ENCODE results near the gene CYP24A1. TPM values are rescaled to one million over a fixed set of nuclear protein-coding genes. Genes with fewer than 3 reads are reported as not detected.

CYP24A1 gene
- total RNA-seq, 1 experiment from 2014 or later: not detected

DNA sequence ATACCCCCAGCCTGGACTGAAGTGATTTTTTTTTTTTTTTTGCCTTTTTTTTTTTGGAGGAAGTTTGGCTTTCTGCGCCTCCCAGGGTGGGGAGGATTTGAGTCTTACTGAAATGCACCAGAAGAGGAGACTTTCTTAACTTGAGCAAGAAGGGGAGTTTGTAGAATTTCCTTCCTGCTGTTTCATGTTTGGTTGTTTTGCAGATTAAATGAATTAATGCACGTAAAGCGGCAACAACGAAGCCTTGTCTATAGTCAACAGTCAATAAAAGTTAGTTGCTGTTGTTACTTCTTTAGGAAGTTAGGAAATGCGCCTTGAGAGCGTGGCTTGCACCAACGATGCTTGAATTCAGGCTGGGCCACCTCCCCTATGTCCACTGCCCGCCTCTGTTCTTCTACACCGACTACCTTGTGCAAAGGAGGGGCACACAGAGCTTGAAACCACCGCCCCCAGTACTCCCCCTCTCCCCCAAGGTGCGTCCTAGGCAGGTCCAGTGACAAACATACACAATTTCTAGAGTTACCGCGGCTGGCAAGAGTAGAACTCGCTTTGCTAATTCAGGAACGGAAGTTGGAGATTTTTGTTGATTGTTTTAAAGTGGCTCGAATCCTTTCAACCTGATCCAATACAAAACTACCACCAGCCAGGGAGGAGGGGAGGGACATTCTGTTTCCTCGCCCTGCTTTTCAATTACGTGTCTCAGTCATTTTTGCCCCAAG lies 830 bp upstream of the CYP24A1 start:
- no peak for DNase-seq (ENCODE audit: low read depth)

DNA sequence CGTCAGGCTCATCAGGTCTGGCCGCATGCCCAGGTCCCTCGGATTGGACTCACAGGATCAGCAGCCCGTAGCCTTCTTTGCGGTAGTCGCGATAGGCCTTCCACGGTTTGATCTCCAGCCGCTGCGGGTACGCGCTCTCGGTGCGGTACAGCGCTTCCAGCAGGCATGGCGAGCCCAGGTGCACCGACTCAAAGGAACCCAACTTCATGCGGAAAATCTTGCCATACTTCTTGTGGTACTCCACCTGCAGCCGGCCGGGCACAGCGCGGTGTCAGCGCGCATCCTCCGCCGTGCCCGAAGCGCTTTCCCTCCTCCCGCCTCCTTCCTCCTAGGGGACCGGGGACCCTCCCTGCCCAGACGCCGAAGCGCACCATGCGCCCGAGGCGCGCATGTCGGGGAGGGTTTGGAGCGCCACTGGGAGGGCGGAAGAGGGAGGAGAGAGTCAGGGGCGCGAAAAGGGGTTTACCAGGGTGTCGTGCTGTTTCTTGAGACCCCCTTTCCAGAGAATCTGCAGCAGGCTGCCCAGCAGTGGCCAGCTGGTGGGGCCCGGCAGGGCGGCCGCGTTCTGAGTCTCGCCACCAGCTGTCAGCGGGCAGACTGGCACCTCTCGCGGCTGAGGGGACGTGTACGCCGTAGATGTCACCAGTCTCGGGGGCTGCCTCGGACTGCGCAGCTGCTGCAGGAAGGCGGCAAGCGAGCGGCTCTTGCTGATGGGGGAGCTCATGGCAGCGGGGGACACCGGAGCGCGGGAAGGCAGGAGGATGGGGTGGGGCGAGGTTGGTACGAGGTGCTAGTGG lies 732 bp downstream of the CYP24A1 start:
- no peak for DNase-seq (ENCODE audit: low read depth)

DNA sequence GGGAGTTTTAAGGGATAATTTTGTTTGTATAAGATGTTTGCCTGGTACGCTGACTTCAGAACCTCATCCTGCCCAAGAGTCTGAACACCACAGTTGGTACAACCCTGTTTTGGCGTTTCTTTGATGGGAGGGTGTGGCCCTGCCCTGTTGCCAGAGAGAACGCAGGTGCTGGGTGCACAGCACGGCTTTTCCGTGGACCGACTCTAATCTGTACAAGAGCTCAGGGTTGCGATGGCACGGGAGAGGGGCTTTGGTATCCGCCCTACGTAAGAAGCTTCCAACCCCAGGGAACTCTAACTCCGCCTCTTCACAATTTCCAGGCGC lies 1.3 kb downstream of the CYP24A1 start:
- no peak for DNase-seq (ENCODE audit: low read depth)

DNA sequence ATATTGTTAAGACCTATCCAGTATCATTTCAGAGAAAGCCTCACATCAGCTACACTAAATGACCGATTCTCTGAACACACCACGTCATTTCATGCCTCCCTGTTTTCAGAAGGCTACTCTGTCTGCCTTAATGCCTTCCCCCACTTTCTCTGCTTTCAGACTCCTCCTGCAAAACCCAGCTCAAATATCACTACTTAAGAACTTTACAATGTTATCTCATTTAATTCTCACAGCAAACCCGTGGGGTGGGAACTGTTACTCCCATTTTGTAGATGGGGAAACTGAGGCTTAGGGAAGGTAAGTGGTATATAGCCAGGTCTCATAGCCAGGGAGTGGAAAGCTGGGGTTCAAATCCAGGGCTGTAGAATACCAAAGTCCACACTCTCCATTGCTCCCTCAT lies 2.8 kb downstream of the CYP24A1 start:
- no peak for DNase-seq (ENCODE audit: low read depth)

DNA sequence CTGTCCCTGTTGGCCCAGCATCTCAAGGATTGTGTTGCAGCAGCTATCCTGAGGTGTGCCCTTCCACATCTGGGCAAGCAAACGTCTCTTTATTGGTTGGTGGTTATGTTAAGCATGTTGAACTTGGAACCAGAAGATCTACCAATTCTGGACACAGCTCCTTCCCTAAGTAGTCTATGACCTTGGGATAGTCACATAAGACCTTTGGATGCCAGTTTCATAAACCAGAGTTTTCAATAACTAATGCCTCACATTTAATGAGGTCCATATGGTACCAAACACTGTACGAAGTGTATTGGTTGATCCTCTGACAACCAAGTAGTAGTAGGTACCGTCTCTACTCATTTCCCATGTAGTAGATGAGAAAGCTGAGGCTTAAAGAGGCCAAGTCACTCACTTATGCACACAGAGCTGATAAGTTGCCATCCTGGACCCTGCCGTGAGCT lies 3.7 kb downstream of the CYP24A1 start:
- DNase-seq (ENCODE audit: low read depth): no peak

DNA sequence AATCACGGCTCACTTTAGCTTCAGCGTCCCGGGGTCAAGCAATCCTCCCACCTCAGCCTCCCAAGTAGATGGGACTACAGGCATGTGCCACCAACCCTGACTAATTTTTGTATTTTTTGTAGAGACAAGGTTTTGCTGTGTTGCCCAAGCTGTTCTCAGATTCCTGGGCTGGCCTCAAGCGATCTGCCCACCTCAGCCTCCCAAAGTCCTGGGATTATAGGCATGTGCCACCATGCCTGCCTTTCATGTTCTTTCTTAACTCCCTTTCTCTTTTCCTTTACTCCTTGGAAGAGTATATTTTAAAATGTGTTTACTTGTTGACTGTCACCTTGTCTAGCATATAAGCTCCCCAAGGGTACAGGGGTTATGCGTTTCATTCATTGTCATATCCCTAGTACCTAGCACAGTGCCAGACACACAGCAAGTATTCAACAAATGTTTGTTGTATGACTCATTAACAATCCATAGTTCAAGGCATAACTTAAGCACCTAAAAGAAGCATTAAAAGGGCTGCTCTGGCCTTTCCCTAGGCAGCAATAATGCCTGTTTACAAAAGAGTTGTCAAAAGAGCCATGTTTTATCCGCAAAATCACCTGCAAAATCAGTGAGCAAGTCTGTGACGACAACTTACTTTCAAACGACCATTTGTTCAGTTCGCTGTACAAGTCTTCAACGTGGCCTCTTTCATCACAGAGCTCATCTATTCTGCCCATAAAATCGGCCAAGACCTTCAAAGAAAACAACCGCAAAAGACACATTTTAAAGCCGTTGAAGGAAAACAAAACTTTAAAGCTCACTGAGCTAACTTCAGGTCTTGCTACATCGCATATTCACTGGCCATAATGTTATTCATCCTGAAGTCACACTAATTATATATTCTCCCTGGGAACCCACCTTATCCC lies 4.6 kb downstream of the CYP24A1 start:
- DNase-seq (ENCODE audit: low read depth): no peak

DNA sequence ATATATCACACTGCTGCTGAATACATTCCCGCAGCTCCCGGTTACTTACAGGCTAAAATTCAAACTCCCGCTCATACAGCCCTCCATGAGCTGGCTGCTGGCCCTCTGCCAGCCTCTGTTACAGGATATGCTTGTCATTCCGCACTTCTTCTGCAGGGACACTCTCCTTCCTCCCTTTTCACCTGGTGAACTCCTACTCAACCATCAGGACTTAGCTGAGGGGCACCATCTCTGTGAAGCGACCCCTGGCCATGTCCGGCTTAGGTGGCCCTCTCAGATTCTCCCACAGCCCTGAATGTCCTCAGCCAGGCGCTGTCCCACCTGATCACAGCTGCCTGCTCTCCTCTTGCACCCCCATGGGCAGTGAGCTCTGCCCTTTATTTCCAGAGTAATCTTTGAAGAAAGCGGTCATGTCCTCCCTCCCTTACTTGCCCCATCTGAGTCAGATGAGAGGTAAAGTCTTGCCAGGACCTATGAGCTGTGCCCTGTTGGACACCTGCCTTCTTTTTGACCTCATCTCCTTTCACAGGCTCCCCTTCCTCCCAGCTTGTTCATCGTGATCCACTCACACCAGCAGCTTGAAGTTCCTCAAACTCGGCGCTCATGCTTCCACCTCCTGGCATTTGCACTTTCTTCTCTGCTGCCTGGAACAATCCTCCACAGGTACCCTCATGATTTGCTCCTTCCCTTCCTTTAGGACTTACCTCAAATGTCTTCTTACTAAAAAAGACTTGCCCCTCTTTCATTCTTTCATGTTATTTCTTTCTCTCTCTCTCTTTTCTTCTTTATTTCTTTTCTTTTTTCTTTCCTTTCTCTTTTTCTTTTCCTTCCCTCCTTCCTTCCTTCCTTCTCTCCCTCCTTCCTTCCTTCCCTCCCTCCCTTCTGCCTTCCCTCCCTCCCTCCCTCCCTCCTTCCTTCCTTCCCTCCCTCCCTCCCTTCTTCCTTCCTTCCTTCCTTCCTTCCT lies 5.6 kb downstream of the CYP24A1 start:
- DNase-seq (ENCODE audit: low read depth): peak; percentile 30

DNA sequence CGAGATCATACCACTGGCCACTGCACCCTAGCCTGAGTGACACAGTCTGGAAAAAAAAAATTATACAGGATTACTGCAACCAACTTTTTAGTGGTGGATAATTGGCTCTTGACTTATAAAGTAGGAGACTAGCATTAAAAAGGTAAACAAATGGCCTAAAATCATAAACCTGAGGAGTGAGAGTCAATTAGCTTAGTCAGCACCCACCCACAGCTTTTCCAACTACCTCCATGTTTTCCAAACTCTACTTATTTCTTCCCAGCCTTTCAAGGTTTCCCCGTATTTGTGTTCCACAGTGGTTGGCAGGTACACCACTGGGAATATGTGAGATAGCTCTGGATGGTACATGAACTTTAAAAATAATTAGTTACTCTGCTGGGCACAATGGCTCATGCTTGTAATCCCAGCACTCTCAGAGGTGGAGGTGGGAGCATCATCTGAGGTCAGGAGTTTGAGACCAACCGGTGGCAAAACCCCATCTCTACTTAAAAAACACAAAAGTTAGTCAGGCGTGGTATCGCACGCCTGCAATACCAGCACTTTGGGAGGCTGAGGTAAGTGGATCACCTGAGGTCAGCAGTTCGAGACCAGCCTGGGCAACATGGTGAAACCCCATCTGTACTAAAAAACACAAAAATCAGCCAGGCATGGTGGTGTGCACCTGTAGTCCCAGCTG lies 6.7 kb downstream of the CYP24A1 start:
- no peak for DNase-seq (ENCODE audit: low read depth)

DNA sequence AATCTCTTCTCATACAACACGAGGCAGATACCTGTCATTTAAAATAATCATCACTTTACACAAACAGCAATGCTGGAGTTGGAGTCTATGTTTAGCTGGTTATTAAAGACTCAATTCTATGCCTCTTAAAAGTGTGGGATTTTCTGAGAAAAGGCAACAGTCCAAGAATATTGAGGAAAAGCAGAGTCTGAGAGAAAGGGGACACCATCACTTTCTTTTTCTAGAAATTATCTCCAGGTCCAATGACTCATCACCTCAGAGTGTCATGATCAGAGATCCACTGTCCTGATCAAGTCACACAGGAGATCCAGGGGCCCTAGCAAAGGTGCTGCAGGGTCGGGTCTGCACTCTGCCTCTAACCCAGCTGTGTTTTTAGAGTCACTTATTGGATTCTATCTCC lies 8.0 kb downstream of the CYP24A1 start:
- no peak for DNase-seq (ENCODE audit: low read depth)

DNA sequence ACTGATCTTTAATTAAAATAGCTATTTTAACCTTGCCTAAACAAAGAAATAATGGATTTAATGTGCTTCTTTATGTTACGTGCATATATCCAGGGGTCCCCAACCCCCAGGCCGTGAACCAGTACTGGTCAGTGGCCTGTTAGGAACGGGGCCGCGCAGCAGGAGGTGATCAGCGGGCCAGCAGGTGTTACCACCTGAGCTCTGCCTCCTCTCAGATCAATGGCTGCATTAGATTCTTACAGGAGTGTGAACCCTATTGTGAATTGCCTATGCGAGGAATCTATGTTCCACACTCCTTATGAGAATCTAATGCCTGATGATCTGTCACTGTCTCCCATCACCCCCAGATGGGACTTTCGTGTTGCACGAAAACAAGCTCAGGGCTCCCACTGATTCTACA lies 8.8 kb downstream of the CYP24A1 start:
- DNase-seq (ENCODE audit: low read depth): no peak

DNA sequence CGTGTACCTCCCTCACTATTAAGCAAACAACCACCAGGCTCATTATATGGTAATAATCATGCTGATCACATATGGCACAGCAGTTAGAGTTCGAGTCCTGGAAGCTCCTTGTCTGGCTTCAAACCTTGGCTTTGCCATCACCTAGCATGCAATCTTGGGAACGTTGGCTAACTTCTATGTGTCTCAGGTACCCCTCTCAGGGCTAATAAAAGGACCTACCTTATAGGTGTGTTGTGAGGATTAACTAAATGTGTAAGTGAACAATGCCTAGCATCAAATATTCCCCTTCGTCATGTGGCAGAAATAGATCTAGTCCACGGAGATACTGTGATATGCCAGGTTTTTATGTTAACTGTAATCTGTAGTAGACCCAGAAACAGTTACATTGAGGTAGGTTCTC lies 10.4 kb downstream of the CYP24A1 start:
- no peak for DNase-seq (ENCODE audit: low read depth)

DNA sequence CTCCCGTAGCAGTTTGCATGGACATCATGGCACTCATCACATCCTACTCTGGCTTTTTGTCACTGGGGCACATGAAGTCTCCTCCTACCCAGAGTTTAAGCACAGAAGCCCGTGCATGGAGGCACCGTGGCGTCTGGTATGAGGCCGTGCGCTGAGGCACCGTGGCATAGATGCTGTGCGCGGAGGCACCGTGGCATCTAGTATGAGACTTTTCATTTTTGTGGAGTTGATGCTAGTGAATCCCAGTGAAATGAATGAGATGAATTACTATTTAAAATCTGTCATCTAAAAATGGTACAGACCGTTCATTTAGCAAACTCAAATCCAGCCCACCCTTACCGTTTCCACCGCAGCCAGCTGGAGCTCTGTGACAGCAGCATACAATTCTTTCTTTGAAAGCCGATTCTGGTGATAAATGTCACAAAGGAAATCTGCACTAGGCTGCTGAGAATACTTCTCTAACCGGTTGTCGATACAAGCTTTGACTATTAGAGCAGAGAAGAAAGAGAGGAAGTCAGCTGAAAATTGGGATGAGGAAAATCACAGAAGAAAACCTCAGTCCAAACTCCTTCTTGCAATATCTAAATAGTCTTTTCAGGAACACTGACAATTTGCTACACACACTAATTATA lies 11.3 kb downstream of the CYP24A1 start:
- DNase-seq (ENCODE audit: low read depth): no peak

DNA sequence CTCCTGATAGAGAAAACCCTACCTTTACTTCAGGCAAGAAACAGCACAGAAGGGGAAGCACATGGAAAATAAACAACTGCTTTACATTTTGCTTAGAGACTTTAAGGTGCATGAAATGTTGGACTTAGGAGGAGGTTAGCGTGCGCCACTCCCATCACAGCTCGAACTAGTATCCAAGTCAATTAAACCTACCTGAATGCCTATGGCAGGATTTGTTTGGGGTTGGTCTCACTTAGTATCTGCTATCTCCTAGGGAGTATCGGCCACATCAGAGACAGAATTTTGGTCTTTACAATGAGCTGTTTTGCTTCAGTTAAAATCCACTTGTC lies 12.0 kb downstream of the CYP24A1 start:
- DNase-seq (ENCODE audit: low read depth): no peak

DNA sequence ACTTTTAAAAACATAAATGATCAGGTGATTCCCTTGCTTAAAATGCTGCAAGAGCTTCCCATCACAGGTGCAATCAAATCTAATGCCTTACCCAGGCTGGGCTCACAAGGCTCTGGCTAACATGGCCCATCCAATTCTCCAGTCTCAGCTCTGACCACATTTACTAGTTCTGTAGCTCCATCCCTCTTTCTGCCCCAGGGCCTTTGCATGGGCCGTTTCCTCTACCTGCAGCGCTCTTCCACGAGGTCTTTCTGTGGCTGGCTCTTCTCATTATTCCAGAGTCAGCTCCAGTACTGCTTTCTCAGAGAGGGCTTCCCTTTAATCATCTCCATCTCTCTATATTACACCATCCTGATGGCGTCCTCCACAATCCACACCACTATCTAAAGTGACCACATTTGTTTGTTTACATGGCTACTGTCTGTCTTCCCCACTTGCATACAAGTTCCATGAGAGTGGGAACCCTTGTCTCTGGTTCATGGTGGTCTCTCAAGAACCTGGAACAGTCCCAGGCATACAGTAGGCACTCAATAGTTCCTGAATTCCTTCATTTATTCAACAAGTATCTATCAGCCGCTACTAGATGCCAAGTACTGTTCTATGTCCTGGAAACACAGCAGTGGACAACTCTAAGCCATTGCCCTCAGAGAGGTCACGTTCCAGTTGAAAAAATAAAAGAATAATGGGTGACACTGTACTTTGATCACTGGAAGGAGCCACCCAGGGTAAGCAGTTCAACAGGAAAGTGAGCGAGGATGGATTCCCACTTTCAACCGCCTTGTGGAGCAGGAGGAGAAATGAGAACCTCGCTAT lies 12.6 kb downstream of the CYP24A1 start:
- DNase-seq (ENCODE audit: low read depth): no peak

DNA sequence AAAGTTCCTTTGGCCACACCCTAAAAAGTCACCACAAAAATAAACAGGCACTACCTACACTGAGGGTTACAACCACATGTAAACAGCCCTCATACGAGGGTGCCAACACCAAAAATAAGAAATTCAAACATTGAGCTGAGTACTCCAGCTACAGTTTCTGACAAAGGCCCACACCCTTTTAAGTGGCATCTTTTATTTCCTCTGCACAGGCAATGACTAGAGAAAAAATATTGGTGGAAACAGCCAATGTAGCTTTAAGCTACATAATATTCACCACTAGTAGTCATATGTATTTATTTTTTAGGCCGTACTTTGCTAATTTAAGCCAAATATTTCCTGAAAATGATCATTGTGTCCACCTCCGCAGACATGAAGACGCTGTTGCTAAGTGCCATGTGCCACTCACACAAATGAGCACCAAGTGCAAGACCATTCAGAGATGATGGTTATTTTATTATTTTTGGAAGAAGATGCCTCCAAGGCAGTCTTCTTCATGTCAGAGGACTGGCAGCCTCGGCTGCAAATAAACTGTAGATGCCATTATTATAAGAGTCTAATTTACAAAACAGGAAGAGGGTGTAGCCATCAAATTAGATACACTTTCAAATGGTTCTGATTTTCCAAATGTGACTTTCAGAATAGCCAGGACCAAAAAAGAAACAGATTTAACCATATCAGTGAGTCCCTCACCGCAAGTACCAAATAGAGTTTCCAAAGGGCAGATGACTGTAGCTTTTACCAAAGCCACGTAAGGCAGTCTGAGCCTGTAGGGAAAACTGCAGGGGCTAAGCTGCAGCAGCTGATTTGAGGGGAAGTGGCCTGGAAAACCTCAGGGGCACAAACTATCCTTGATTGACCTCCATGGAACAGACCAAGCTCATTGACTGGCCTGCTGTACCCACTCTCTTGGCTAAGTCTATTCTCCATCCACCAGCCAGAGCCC lies 13.4 kb downstream of the CYP24A1 start:
- no peak for DNase-seq (ENCODE audit: low read depth)

DNA sequence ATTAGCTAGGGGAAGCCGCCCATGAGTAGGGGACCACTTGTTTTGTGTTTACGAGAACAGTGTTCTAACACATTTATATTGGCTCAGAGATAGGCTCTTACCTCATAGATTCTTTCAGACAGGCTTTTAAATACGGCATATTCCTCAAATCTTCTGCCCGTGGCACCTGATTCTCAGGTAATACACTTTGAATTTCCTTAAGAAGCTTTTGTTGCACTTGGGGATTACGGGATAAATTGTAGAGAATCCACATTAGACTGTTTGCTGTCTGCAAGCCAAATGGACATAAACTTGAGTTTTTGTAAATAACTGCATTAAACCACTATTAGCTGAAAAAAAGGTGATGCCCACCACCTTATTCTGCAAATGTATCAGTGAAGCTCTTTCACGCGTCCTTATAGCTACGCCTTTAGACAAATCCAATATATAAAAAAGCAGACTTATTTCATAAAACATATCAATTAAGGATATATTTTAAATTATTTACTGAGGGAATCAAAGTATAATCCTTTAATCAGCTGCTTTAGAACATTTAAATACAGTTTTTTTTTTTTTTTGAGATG lies 14.8 kb downstream of the CYP24A1 start:
- no peak for DNase-seq (ENCODE audit: low read depth)

DNA sequence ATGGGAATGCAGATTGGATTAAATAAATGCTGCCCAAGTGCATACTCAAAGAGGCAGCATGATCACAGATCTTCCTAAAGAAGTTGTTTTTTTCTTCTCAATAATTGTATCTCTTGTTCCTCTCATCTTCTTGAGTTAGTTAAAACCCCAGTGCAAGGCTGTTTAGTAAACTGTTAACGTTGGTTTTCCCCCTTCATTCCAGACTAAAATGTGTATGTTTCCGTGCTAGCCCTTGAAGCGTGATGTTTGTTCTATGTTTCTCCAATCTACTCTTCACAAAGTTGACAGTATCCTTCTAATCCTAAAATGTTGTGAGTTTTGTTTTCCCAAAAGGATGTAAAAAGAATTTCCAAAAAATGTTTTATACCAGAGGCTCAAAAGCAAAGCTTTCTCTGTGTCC lies 15.6 kb downstream of the CYP24A1 start:
- no peak for DNase-seq (ENCODE audit: low read depth)
